ENCODE data around the gene KLHL35. TPM values are rescaled to one million over a fixed set of nuclear protein-coding genes. Genes with fewer than 3 reads are reported as not detected.

KLHL35 gene, protein sequence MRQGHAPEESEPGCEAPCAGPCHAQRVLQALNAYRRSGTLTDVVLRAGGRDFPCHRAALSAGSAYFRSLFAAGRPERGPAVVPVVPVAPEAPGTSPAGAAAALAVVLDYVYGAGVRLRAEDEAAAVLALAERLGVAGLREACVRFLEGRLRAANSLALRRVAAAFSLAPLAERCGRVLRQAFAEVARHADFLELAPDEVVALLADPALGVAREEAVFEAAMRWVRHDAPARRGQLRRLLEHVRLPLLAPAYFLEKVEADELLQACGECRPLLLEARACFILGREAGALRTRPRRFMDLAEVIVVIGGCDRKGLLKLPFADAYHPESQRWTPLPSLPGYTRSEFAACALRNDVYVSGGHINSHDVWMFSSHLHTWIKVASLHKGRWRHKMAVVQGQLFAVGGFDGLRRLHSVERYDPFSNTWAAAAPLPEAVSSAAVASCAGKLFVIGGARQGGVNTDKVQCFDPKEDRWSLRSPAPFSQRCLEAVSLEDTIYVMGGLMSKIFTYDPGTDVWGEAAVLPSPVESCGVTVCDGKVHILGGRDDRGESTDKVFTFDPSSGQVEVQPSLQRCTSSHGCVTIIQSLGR
- 1.7 and 2.0 TPM in 2 replicates for total RNA-seq

DNA sequence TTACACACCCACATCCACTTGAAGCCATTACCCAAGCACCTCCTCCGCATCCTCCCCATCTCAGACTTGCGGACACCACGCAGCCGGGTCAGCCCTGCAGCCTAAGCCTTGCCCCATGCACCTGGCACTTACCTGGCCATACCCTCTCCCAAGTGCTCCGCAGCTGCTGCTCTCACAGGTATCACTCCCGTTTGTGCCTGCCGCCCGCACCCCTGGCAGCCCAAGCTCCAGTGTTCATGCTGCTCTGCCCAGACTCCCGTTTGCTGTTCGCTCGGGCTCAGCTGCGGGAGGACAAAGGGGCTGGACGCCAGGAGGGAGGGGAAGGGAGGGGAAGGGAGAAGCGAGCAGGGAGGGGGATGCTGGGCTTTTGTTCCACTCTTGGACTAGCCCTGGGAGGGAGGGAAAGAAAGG is at the start of gene KLHL35:
TSS of gene KLHL35 (minus strand) at position 293 of the 411 bp plus-strand sequence. CDS start 2,574 bp downstream, outside the sequence.
- peaks cover 45% of the 10 kb centered on the region for H3K27me3 Mint-ChIP-seq
- peak within 1 kb of the TSS; percentile 29 for H3K27ac Mint-ChIP-seq
- H3K4me1 Mint-ChIP-seq = peaks cover 23% of the 10 kb centered on the region
- DNase-seq = no peak
- intact Hi-C loops (cut with micrococcal nuclease) = no loop called here
- H3K36me3 Mint-ChIP-seq (ENCODE audit: low read depth) = peaks cover 5% of the 10 kb centered on the region
- peak within 1 kb of the TSS; percentile 35 for H3K4me3 Mint-ChIP-seq
- H3K9me3 Mint-ChIP-seq = peaks cover 8% of the 10 kb centered on the region

GRCh38 chr11:75481922-75482606 is 49.1 kb upstream of the KLHL35 start:
- H3K4me3 Mint-ChIP-seq = no peak overlapping the region
- H3K9me3 Mint-ChIP-seq = no peaks in the 10 kb centered on the region
- H3K36me3 Mint-ChIP-seq (ENCODE audit: low read depth) = no peaks in the 10 kb centered on the region
- H3K4me1 Mint-ChIP-seq = peaks cover 2% of the 10 kb centered on the region
- peak overlapping the region; percentile 42 for H3K27ac Mint-ChIP-seq
- no peak for DNase-seq
- intact Hi-C loops (cut with micrococcal nuclease) = no loop called here
- no peaks in the 10 kb centered on the region for H3K27me3 Mint-ChIP-seq

- Mint-ChIP-seq H3K36me3 (ENCODE audit: low read depth) (no peaks in the 10 kb centered on the region), H3K27me3 (no peaks in the 10 kb centered on the region), H3K4me1 (no peaks in the 10 kb centered on the region), H3K9me3 (no peaks in the 10 kb centered on the region), H3K4me3 (no peak overlapping the region), H3K27ac (no peak overlapping the region)
- intact Hi-C loops (cut with micrococcal nuclease) = no loop called here
- no peak for DNase-seq
Measured at GRCh38 chr11:75481223-75481921, 48.4 kb upstream of the KLHL35 start.

GRCh38 chr11:75480185-75481175 is 47.5 kb upstream of the KLHL35 start:
- no peaks in the 10 kb centered on the region for H3K27me3 Mint-ChIP-seq
- no peak overlapping the region for H3K4me3 Mint-ChIP-seq
- no peaks in the 10 kb centered on the region for H3K36me3 Mint-ChIP-seq (ENCODE audit: low read depth)
- H3K4me1 Mint-ChIP-seq = peaks cover 8% of the 10 kb centered on the region
- intact Hi-C loops (cut with micrococcal nuclease) = no loop called here
- DNase-seq = no peak
- no peak overlapping the region for H3K27ac Mint-ChIP-seq
- H3K9me3 Mint-ChIP-seq = no peaks in the 10 kb centered on the region

DNA sequence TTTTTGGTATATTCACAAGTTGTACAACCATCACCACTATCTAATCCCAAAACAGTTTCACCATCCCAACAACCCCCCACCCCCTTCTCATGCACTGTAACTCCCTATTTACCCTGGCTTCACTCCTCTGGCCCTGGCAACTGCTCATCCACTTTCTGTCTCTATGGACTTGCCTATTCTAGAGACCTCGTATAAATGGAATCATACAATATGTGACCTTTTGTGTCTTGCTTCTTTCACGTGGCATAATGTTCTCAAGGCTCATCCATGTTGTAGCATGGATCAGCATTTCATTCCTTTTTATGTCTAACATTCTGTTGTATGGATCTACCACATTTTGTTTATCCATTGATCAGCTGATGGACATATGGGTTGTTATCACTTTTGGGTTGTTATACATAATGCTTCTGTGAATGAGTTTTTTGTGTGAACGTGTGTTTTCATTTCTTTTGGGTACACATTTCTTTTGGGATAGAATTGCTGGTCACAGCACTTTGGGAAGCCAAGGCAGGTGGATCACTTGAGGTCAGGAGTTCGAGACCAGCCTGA is 46.7 kb upstream of the KLHL35 start:
- Mint-ChIP-seq H3K27me3 (no peaks in the 10 kb centered on the region), H3K27ac (no peak overlapping the region)

GRCh38 chr11:75478783-75479596 is 46.0 kb upstream of the KLHL35 start:
- DNase-seq = no peak
- Mint-ChIP-seq H3K27ac (peak overlapping the region; percentile 12), H3K4me3 (no peak overlapping the region), H3K9me3 (no peaks in the 10 kb centered on the region), H3K4me1 (peaks cover 16% of the 10 kb centered on the region), H3K27me3 (no peaks in the 10 kb centered on the region), H3K36me3 (ENCODE audit: low read depth) (no peaks in the 10 kb centered on the region)
- intact Hi-C loops (cut with micrococcal nuclease) = no loop called here

More for the DNA sequence above, 46.7 kb upstream of the KLHL35 start:
- H3K4me3 Mint-ChIP-seq = no peak overlapping the region
- H3K4me1 Mint-ChIP-seq = peaks cover 15% of the 10 kb centered on the region
- intact Hi-C loops (cut with micrococcal nuclease) = no loop called here
- no peaks in the 10 kb centered on the region for H3K36me3 Mint-ChIP-seq (ENCODE audit: low read depth)
- no peak for DNase-seq
- no peaks in the 10 kb centered on the region for H3K9me3 Mint-ChIP-seq

DNA sequence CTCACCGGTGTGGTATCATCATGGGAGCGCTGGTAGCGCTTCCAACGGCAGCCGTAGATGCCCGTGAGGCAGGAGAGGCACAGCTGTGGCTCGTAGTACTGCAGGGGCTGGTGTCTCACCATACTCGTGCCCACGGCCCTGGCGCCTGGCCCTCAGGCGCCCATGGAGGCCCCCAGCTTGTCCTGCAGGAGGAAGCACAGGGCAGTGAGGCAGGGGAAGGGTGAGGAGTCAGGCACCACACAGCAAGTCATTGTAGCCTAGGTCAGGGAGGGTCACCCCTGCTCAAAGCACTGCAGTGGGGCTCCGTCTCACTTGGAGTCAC is 44.6 kb upstream of the KLHL35 start:
- no peak for DNase-seq

GRCh38 chr11:75476739-75477613 is 44.0 kb upstream of the KLHL35 start:
- Mint-ChIP-seq H3K4me3 (no peak overlapping the region), H3K27ac (peak overlapping the region; percentile 10), H3K4me1 (peaks cover 16% of the 10 kb centered on the region), H3K36me3 (ENCODE audit: low read depth) (no peaks in the 10 kb centered on the region), H3K27me3 (no peaks in the 10 kb centered on the region), H3K9me3 (no peaks in the 10 kb centered on the region)
- no peak for DNase-seq
- intact Hi-C loops (cut with micrococcal nuclease) = no loop called here

More for the DNA sequence above, 44.6 kb upstream of the KLHL35 start:
- Mint-ChIP-seq H3K4me3 (no peak overlapping the region), H3K36me3 (ENCODE audit: low read depth) (no peaks in the 10 kb centered on the region), H3K27me3 (no peaks in the 10 kb centered on the region), H3K4me1 (peaks cover 16% of the 10 kb centered on the region), H3K9me3 (no peaks in the 10 kb centered on the region), H3K27ac (no peak overlapping the region)
- intact Hi-C loops (cut with micrococcal nuclease) = no loop called here

DNA sequence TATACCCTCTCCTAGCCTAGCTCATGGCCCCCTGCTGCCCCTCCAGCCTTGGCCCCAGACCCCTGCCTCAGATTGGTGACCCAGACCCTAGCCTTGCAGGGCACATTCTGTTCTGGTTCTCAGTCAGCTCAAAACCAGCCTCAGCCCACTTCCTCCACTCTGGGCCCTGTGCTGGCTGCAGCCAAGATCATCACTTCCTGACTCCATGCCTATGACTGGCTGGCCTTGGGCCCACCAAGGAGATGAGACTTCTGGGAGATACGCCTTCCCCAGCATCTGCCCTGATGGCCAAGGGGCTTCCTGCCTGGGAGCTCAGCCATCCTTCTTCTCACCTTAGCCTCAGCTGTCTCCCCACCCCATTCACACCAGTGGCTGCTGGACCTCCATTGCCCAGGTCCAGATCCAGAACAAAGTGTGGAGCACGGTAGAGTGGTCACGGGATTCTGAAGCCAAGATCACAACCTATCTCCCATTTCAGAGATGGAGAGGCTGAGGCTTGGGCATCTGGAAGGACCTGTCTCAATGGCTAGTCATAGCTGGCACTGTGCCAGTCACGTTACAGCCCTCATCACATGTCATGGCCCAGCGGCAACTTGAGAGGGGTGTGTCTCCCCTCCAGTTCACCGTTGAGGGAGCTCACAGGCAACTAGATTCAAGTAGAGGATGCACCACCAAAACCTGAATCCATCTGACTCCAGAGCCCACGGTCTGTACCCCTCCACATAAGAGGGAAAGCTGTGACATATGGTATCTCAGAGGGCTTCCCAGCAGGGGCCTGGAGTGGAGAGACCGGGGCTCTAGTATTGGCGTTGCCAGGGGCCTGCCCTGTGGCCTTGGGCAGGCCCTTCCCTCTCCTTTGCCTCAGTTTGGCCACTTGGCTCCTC is 43.0 kb upstream of the KLHL35 start:
- Mint-ChIP-seq H3K27ac (peak overlapping the region; percentile 87), H3K36me3 (ENCODE audit: low read depth) (no peaks in the 10 kb centered on the region), H3K4me3 (peak overlapping the region; percentile 67), H3K27me3 (peaks cover under 1% of the 10 kb centered on the region), H3K4me1 (peaks cover 16% of the 10 kb centered on the region), H3K9me3 (no peaks in the 10 kb centered on the region)
- intact Hi-C loops (cut with micrococcal nuclease) = loop anchor here (2.0 kb wide), 1 partner anchor 51 kb away; no protein-coding TSS in a partner anchor
- DNase-seq = no peak

GRCh38 chr11:75474878-75475766 is 42.1 kb upstream of the KLHL35 start:
- no peaks in the 10 kb centered on the region for H3K9me3 Mint-ChIP-seq
- peak overlapping the region; percentile 67 for H3K4me3 Mint-ChIP-seq
- H3K27me3 Mint-ChIP-seq = peaks cover 2% of the 10 kb centered on the region
- DNase-seq = peak; percentile 91
- peaks cover 16% of the 10 kb centered on the region for H3K4me1 Mint-ChIP-seq
- H3K36me3 Mint-ChIP-seq (ENCODE audit: low read depth) = no peaks in the 10 kb centered on the region
- peak overlapping the region; percentile 87 for H3K27ac Mint-ChIP-seq
- intact Hi-C loops (cut with micrococcal nuclease) = loop anchor here (2.0 kb wide), 1 partner anchor 52 kb away; no protein-coding TSS in a partner anchor

Measured in activated CD4-positive, alpha-beta T cell treated with anti-CD3 and anti-CD28 coated beads, Interleukin-2, amount 10 ng/mL, durations not matched to agents 24 days and 14 days (primary cell).